Measurements from ENCODE around the gene FCHSD2.

GRCh38 chr11:72958791-72959190 lies 183.3 kb downstream of the FCHSD2 start:
- no peak for TF ChIP-seq HDGF (IDR thresholded peaks at IDR 0.05; ENCODE audit: borderline replicate concordance)
- no peak for TF ChIP-seq FOXK2 (IDR thresholded peaks at IDR 0.05)
- no peak for TF ChIP-seq NFRKB (IDR thresholded peaks at IDR 0.05)
- TF ChIP-seq LEF1 (IDR thresholded peaks at IDR 0.05; ENCODE audit: borderline replicate concordance), result no peak
- no peak for TF ChIP-seq SP1 (IDR thresholded peaks at IDR 0.05)
- no peak for TF ChIP-seq ZNF384 (IDR thresholded peaks at IDR 0.05)
- TF ChIP-seq FOXM1 (IDR thresholded peaks at IDR 0.05; ENCODE audit: borderline replicate concordance), result no peak
- no peak for TF ChIP-seq SUZ12 (IDR thresholded peaks at IDR 0.05)
- no peak for TF ChIP-seq BHLHE40 (IDR thresholded peaks at IDR 0.05; ENCODE audit: borderline replicate concordance)
- TF ChIP-seq FOXA1 (IDR thresholded peaks at IDR 0.05), result no peak
- no peak for TF ChIP-seq L3MBTL2 (conservative IDR thresholded peaks at IDR 0.05)
- TF ChIP-seq PKNOX1 (IDR thresholded peaks at IDR 0.05), result no peak
